Calu3 (cell line): ENCODE results near the gene MPPED2. TPM values are rescaled to one million over a fixed set of nuclear protein-coding genes. Genes with fewer than 3 reads are reported as not detected.

Source experiments
- BruUV-seq: library from RNA; stranded (reverse); fragments of 400-500 nt; replicated peaks from 2 replicates; lab custom pipeline; 2021; lab: Mats Ljungman, UMichigan
- CTCF ChIA-PET: fragments of 300-600 bp; sonication (Branson Sonifier 250); formaldehyde crosslinking; loops from one replicate; lab custom pipeline; 2022; ENCODE audit warnings: antibody characterized with exemption; lab: Charles Lee
- DNase-seq: peaks from one replicate; pipeline ENCODE4 v3.0.0; 2022
- H3K27ac Mint-ChIP-seq: one replicate; pipeline ENCODE4 v1.8.0; 2022; ENCODE audit warnings: mixed read lengths; ENCODE audit not compliant: unreplicated experiment
- H3K27me3 Mint-ChIP-seq: one replicate; pipeline ENCODE4 v1.8.0; 2022; ENCODE audit warnings: mixed read lengths; ENCODE audit not compliant: unreplicated experiment
- H3K36me3 Mint-ChIP-seq: one replicate; pipeline ENCODE4 v1.8.0; 2022; ENCODE audit warnings: mild to moderate bottlenecking, moderate library complexity, mixed read lengths; ENCODE audit not compliant: insufficient read depth, unreplicated experiment
- H3K4me1 Mint-ChIP-seq: one replicate; pipeline ENCODE4 v1.8.0; 2022; ENCODE audit warnings: mild to moderate bottlenecking, low read depth, mixed read lengths; ENCODE audit not compliant: unreplicated experiment
- H3K4me3 Mint-ChIP-seq: one replicate; pipeline ENCODE4 v1.8.0; 2022; ENCODE audit warnings: mild to moderate bottlenecking, low read depth, moderate library complexity, mixed read lengths; ENCODE audit not compliant: unreplicated experiment
- H3K9me3 Mint-ChIP-seq: one replicate; pipeline ENCODE4 v1.8.0; 2022; ENCODE audit warnings: low read depth, mixed read lengths; ENCODE audit not compliant: unreplicated experiment
- intact Hi-C: fragments of 100-400 bp; cut with micrococcal nuclease; formaldehyde crosslinking; loops from one replicate; pipeline ENCODE4 v1.10.0; 2022; ENCODE audit not compliant: unreplicated experiment
- total RNA-seq: library from RNA; stranded (reverse); gene quantifications from 2 replicates; pipeline ENCODE4 v1.2.3, GENCODE V29; 2022
- TF ChIP-seq, protein P1 (sequence below): fragments of 200-600 bp; IDR thresholded peaks from one replicate; pipeline ENCODE4 v1.8.0; 2022; ENCODE audit warnings: antibody characterized with exemption; ENCODE audit not compliant: unreplicated experiment

Gene MPPED2
- total RNA-seq, 1 experiment from 2014 or later, result not detected

DNA sequence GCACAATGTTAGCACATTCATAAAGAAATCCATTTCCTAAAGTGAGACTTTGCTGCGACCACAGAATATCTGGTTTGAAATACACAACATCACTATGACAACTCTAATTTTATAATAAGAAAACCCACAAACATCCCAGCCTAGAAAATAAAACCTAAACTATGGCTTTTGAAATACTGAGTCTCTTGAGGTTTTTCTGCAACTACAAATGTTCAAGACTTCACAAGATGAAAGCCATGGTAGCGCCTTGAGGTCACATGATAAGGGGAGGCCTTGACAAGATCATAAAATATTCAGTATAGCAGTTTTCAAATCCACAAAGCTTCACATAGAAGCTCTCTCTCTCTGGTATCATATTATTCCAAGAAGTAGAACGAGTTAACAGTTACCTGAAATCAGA is 126.8 kb downstream of the MPPED2 start:
- Mint-ChIP-seq H3K27me3 (peaks cover 13% of the 10 kb centered on the region), H3K9me3 (no peaks in the 10 kb centered on the region), H3K27ac (no peak overlapping the region), H3K4me3 (no peak overlapping the region), H3K4me1 (no peaks in the 10 kb centered on the region), H3K36me3 (no peaks in the 10 kb centered on the region)
- TF ChIP-seq, protein P1, sequence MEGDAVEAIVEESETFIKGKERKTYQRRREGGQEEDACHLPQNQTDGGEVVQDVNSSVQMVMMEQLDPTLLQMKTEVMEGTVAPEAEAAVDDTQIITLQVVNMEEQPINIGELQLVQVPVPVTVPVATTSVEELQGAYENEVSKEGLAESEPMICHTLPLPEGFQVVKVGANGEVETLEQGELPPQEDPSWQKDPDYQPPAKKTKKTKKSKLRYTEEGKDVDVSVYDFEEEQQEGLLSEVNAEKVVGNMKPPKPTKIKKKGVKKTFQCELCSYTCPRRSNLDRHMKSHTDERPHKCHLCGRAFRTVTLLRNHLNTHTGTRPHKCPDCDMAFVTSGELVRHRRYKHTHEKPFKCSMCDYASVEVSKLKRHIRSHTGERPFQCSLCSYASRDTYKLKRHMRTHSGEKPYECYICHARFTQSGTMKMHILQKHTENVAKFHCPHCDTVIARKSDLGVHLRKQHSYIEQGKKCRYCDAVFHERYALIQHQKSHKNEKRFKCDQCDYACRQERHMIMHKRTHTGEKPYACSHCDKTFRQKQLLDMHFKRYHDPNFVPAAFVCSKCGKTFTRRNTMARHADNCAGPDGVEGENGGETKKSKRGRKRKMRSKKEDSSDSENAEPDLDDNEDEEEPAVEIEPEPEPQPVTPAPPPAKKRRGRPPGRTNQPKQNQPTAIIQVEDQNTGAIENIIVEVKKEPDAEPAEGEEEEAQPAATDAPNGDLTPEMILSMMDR, result no peak
- CTCF ChIA-PET, result interaction anchor here (0.7 kb wide), 1 partner anchor 56 kb away, joined by 4 read pairs; no protein-coding TSS in a partner anchor
- no peak for DNase-seq
- intact Hi-C loops, result no loop called here
- no TSS peak for BruUV-seq

DNA sequence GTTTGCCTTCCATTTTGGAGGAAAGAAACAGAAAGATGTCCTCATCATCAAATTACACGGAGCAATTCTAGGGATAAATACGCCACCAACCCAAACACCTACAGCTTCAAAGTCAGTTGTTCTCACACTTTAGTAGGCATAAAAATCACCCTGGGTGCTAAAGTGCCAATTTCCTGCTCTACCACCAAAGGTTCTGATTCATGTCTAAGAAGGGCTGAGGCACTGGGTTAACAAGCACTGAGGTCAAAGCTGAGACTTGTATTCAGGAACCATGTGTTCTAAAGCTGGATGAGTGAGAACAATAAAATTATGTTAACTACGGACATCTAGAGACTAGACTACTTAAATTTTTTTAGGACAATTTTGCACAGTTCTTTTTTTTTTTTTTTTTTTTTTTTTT is 127.6 kb downstream of the MPPED2 start:
- H3K27me3 Mint-ChIP-seq, result peaks cover 13% of the 10 kb centered on the region
- H3K27ac Mint-ChIP-seq, result no peak overlapping the region
- CTCF ChIA-PET, result interaction anchor here (0.7 kb wide), 1 partner anchor 57 kb away, joined by 4 read pairs; no protein-coding TSS in a partner anchor
- no peaks in the 10 kb centered on the region for H3K36me3 Mint-ChIP-seq
- DNase-seq, result no peak
- no peak overlapping the region for H3K4me3 Mint-ChIP-seq
- BruUV-seq, result no TSS peak
- intact Hi-C loops, result no loop called here
- TF ChIP-seq, protein P1, result no peak
- no peaks in the 10 kb centered on the region for H3K9me3 Mint-ChIP-seq
- no peaks in the 10 kb centered on the region for H3K4me1 Mint-ChIP-seq

DNA sequence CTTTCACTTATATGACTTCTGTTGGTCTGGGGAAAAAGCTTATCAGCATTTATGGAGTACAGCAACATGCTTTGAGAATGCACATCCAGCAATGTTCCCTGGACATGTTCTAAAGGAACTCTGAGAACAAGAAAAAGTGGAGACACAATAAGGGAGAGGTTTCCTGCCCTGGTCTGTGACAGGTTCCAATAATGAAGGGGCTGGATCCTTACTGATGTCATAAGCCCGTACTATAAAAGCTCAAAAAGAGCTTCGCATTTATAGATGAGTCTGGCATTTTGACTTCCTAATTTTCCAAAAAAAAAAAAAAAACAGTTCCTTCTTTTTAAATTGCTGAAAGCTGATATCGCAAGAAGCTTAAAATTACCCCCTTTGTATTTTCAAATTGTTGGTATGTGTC is 129.1 kb downstream of the MPPED2 start:
- CTCF ChIA-PET, result no interaction called here
- Mint-ChIP-seq H3K27me3 (peaks cover 13% of the 10 kb centered on the region), H3K9me3 (no peaks in the 10 kb centered on the region), H3K4me3 (no peak overlapping the region), H3K27ac (no peak overlapping the region), H3K36me3 (no peaks in the 10 kb centered on the region), H3K4me1 (no peaks in the 10 kb centered on the region)
- no peak for DNase-seq
- intact Hi-C loops, result no loop called here
- TF ChIP-seq, protein P1, result no peak
- BruUV-seq, result no TSS peak

DNA sequence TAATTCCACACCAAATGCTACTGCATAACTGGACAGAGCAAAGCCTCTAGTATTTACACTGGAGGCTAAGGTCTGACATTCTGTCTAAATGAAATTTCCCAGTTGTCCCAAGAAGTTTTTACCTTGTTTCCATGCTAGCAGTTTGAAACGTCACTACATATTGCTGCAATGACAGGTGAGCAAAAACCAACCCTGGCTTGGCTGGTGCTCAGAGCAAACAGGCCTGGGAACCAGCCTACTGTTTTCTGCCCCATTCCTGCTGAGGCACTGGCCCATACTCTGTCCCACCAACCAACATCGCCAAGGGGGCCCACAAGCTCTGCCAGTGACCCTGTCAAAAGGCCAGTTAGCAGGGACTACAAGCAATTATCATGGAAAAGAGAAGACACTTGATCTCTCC is 131.1 kb downstream of the MPPED2 start:
- TF ChIP-seq, protein P1, result no peak
- CTCF ChIA-PET, result no interaction called here
- Mint-ChIP-seq H3K9me3 (no peaks in the 10 kb centered on the region), H3K27ac (no peak overlapping the region), H3K4me3 (no peak overlapping the region), H3K4me1 (no peaks in the 10 kb centered on the region), H3K27me3 (peaks cover 13% of the 10 kb centered on the region), H3K36me3 (no peaks in the 10 kb centered on the region)
- no peak for DNase-seq
- BruUV-seq, result no TSS peak
- intact Hi-C loops, result no loop called here
